Smooth muscle cell (in vitro differentiated cells): ENCODE measurements around the gene MS4A15. TPM values are rescaled to one million over a fixed set of nuclear protein-coding genes. Genes with fewer than 3 reads are reported as not detected.

Source experiments
- DNase-seq: peaks from one replicate; lab custom pipeline; 2025; ENCODE audit not compliant: unreplicated experiment; lab: John Stamatoyannopoulos, UW
- H2AFZ ChIP-seq: fragments of 200-600 bp; sonication (generic); 2 replicates; pipeline ENCODE4 v1.6.0; 2016; ENCODE audit warnings: antibody characterized with exemption, low read depth, mild to moderate bottlenecking
- H3F3A ChIP-seq: fragments of 200-600 bp; sonication (generic); 2 replicates; pipeline ENCODE4 v1.6.0; 2017; ENCODE audit warnings: antibody characterized with exemption, low read depth
- H3K27ac ChIP-seq: fragments of 200-600 bp; sonication (generic); 2 replicates; pipeline ENCODE4 v1.5.1; 2016; ENCODE audit warnings: low read depth, mild to moderate bottlenecking
- H3K27me3 ChIP-seq: fragments of 200-600 bp; sonication (generic); 2 replicates; pipeline ENCODE4 v1.6.1; 2016; ENCODE audit warnings: low read depth, mild to moderate bottlenecking
- H3K36me3 ChIP-seq: fragments of 200-600 bp; sonication (generic); 2 replicates; pipeline ENCODE4 v1.5.1; 2016; ENCODE audit warnings: low read depth
- H3K4me1 ChIP-seq: fragments of 200-600 bp; sonication (generic); 2 replicates; pipeline ENCODE4 v1.5.1; 2016; ENCODE audit warnings: low read depth
- H3K4me2 ChIP-seq: fragments of 200-600 bp; sonication (generic); 2 replicates; pipeline ENCODE4 v1.6.0; 2016; ENCODE audit warnings: mild to moderate bottlenecking
- H3K4me3 ChIP-seq: fragments of 200-600 bp; sonication (generic); 2 replicates; pipeline ENCODE4 v1.5.1; 2016; ENCODE audit warnings: mild to moderate bottlenecking
- H3K79me2 ChIP-seq: fragments of 200-600 bp; sonication (generic); 2 replicates; pipeline ENCODE4 v1.6.0; 2016; ENCODE audit warnings: low read depth, mild to moderate bottlenecking
- H3K9ac ChIP-seq: fragments of 200-600 bp; sonication (generic); 2 replicates; pipeline ENCODE4 v1.6.0; 2016; ENCODE audit warnings: low read depth
- H3K9me3 ChIP-seq: fragments of 200-600 bp; sonication (generic); replicated peaks from 2 replicates; pipeline ENCODE4 v1.5.1; 2016; ENCODE audit warnings: low read depth
- H4K20me1 ChIP-seq: fragments of 200-600 bp; sonication (generic); 2 replicates; pipeline ENCODE4 v1.6.0; 2016; ENCODE audit warnings: low read depth
- CTCF ChIP-seq: fragments of 200-600 bp; sonication (generic); IDR thresholded peaks from 2 replicates; pipeline ENCODE4 v1.5.1; 2017; ENCODE audit warnings: borderline replicate concordance, mild to moderate bottlenecking, antibody characterized with exemption; ENCODE audit not compliant: insufficient read depth, poor library complexity, severe bottlenecking
- WGBS: methylation state at CpG from one replicate; pipeline ENCODE4 v1.1.7; 2016; ENCODE audit warnings: low lambda C conversion rate; 5-methylcytosine and 5-hydroxymethylcytosine counted together
- polyA plus RNA-seq: library from polyadenylated mRNA; unstranded; fragments of >200 nt; fragmentation: Nextera tagmentation; extraction: Ambion mirVana; gene quantifications from 2 replicates; pipeline ENCODE4 v1.2.1, GENCODE V29; 2016
- total RNA-seq: library from RNA; depleted of rRNA; stranded (reverse); fragments of >200 nt; gene quantifications from 2 replicates; pipeline ENCODE4 v1.2.3, GENCODE V29; 2014

MS4A15 gene
- total and polyA plus RNA-seq, 2 experiments from 2014 or later: not detected

- Histone ChIP-seq H3F3A (no peaks in the 10 kb centered on the region), H3K4me3 (no peak overlapping the region), H3K79me2 (no peaks in the 10 kb centered on the region), H2AFZ (no peak overlapping the region), H3K9ac (no peak overlapping the region), H4K20me1 (no peaks in the 10 kb centered on the region), H3K36me3 (no peaks in the 10 kb centered on the region), H3K4me1 (no peaks in the 10 kb centered on the region), H3K4me2 (no peak overlapping the region), H3K27ac (no peak overlapping the region), H3K27me3 (no peaks in the 10 kb centered on the region), H3K9me3 (no peaks in the 10 kb centered on the region)
- no peak for DNase-seq
- 70% methylated on average over 1 of the region's 1 CpG for WGBS
- TF ChIP-seq CTCF: no peak
These were observed 8.2 kb downstream of the MS4A15 start for GRCh38 chr11:60764879-60765278.

GRCh38 chr11:60765355-60765754 lies 8.7 kb downstream of the MS4A15 start:
- Histone ChIP-seq H2AFZ (no peak overlapping the region), H3K4me3 (no peak overlapping the region), H3K4me2 (no peak overlapping the region), H3K4me1 (no peaks in the 10 kb centered on the region), H3K27ac (no peak overlapping the region), H3K27me3 (no peaks in the 10 kb centered on the region), H3K79me2 (no peaks in the 10 kb centered on the region), H4K20me1 (no peaks in the 10 kb centered on the region), H3F3A (no peaks in the 10 kb centered on the region), H3K9ac (no peak overlapping the region), H3K9me3 (no peaks in the 10 kb centered on the region), H3K36me3 (no peaks in the 10 kb centered on the region)
- DNase-seq: no peak
- no peak for TF ChIP-seq CTCF
- WGBS: 86% methylated on average over 5 of the region's 5 CpGs

GRCh38 chr11:60766547-60766946 lies 9.9 kb downstream of the MS4A15 start:
- Histone ChIP-seq H2AFZ (no peak overlapping the region), H3K36me3 (no peaks in the 10 kb centered on the region), H3K27me3 (no peaks in the 10 kb centered on the region), H3K4me3 (no peak overlapping the region), H3K9me3 (no peaks in the 10 kb centered on the region), H3F3A (no peaks in the 10 kb centered on the region), H3K27ac (no peak overlapping the region), H3K4me1 (no peaks in the 10 kb centered on the region), H4K20me1 (no peaks in the 10 kb centered on the region), H3K4me2 (no peak overlapping the region), H3K79me2 (no peaks in the 10 kb centered on the region), H3K9ac (no peak overlapping the region)
- no peak for DNase-seq
- 79% methylated on average over 10 of the region's 10 CpGs for WGBS
- no peak for TF ChIP-seq CTCF

GRCh38 chr11:60767388-60767811 lies 10.7 kb downstream of the MS4A15 start:
- Histone ChIP-seq H3K79me2 (no peaks in the 10 kb centered on the region), H4K20me1 (no peaks in the 10 kb centered on the region), H3K9me3 (no peaks in the 10 kb centered on the region), H3K27ac (no peak overlapping the region), H3K9ac (no peak overlapping the region), H3K4me3 (no peak overlapping the region), H3K4me2 (no peak overlapping the region), H3F3A (no peaks in the 10 kb centered on the region), H3K27me3 (no peaks in the 10 kb centered on the region), H2AFZ (no peak overlapping the region), H3K4me1 (no peaks in the 10 kb centered on the region), H3K36me3 (no peaks in the 10 kb centered on the region)
- no peak for DNase-seq
- 46% methylated on average over 23 of the region's 26 CpGs for WGBS
- peak; percentile 40 for TF ChIP-seq CTCF
